SU-DHL-6 (cell line): ENCODE measurements around the gene CLNK.

ENCODE experiments used
- H2AFZ ChIP-seq: fragments of 200-600 bp; sonication (generic); 2 replicates; pipeline ENCODE4 v1.6.1; 2014; ENCODE audit warnings: low read depth, mild to moderate bottlenecking, moderate library complexity, mixed read lengths, antibody characterized with exemption, low read length; ENCODE audit not compliant: severe bottlenecking
- H3F3A ChIP-seq: fragments of 200-600 bp; shearing (Covaris generic); 2 replicates; pipeline ENCODE4 v1.6.0; 2016; ENCODE audit warnings: antibody characterized with exemption, mild to moderate bottlenecking; ENCODE audit not compliant: insufficient read depth
- H3K27ac ChIP-seq: fragments of 200-600 bp; sonication (generic); 2 replicates; pipeline ENCODE4 v1.5.1; 2016; ENCODE audit warnings: low read depth, mild to moderate bottlenecking, low read length, moderate library complexity, mixed read lengths
- H3K27me3 ChIP-seq: fragments of 200-600 bp; sonication (generic), shearing (Covaris generic); 2 replicates; pipeline ENCODE4 v1.6.0; 2014; ENCODE audit warnings: mild to moderate bottlenecking, low read length
- H3K36me3 ChIP-seq: fragments of 200-600 bp; sonication (generic); 2 replicates; pipeline ENCODE4 v1.6.1; 2014; ENCODE audit warnings: mild to moderate bottlenecking, low read length, mixed read lengths
- H3K4me2 ChIP-seq: fragments of 300-600, 200-600 bp; shearing (Covaris generic), sonication (generic); 2 replicates; pipeline ENCODE4 v1.6.0; 2014; ENCODE audit warnings: low read length, low read depth, mild to moderate bottlenecking; ENCODE audit not compliant: poor library complexity, severe bottlenecking
- H3K4me3 ChIP-seq: fragments of 200-600 bp; sonication (generic); 2 replicates; pipeline ENCODE4 v1.5.1; 2014; ENCODE audit warnings: antibody characterized with exemption, low read length, mild to moderate bottlenecking, mixed read lengths; ENCODE audit not compliant: insufficient read depth, poor library complexity, severe bottlenecking
- H3K79me2 ChIP-seq: fragments of 200-600 bp; sonication (generic); 2 replicates; pipeline ENCODE4 v1.6.1; 2014; ENCODE audit warnings: mild to moderate bottlenecking, low read length, moderate library complexity; ENCODE audit not compliant: insufficient read depth
- H3K9ac ChIP-seq: fragments of 200-600 bp; sonication (generic); 2 replicates; pipeline ENCODE4 v1.7.0; 2014; ENCODE audit warnings: mild to moderate bottlenecking, low read length
- H3K9me2 ChIP-seq: fragments of 200-600 bp; sonication (generic); replicated peaks from 2 replicates; pipeline ENCODE4 v1.6.1; 2014; ENCODE audit warnings: low read length; ENCODE audit not compliant: insufficient read depth
- H3K9me3 ChIP-seq: fragments of 200-600 bp; sonication (generic); 2 replicates; pipeline ENCODE4 v1.6.1; 2014; ENCODE audit warnings: low read length, mixed read lengths; ENCODE audit not compliant: insufficient read depth
- H4K20me1 ChIP-seq: fragments of 200-600 bp; sonication (generic); 2 replicates; pipeline ENCODE4 v1.6.1; 2014; ENCODE audit warnings: low read depth, mild to moderate bottlenecking, antibody characterized with exemption, low read length, moderate library complexity, mixed read lengths
- CTCF ChIP-seq: fragments of 200-600 bp; sonication (generic); IDR thresholded peaks from one replicate; pipeline ENCODE4 v1.5.1; 2017; ENCODE audit warnings: antibody characterized with exemption, mild to moderate bottlenecking, low read length, moderate library complexity; ENCODE audit not compliant: insufficient read depth, poor library complexity, severe bottlenecking
- EZH2phosphoT487 ChIP-seq: fragments of 200-600 bp; sonication (generic), shearing (Covaris generic); conservative IDR thresholded peaks from 2 replicates; pipeline ENCODE4 v1.6.1; 2018; ENCODE audit warnings: mild to moderate bottlenecking, antibody characterized with exemption, low read length, moderate library complexity, mixed read lengths

CLNK gene

DNA sequence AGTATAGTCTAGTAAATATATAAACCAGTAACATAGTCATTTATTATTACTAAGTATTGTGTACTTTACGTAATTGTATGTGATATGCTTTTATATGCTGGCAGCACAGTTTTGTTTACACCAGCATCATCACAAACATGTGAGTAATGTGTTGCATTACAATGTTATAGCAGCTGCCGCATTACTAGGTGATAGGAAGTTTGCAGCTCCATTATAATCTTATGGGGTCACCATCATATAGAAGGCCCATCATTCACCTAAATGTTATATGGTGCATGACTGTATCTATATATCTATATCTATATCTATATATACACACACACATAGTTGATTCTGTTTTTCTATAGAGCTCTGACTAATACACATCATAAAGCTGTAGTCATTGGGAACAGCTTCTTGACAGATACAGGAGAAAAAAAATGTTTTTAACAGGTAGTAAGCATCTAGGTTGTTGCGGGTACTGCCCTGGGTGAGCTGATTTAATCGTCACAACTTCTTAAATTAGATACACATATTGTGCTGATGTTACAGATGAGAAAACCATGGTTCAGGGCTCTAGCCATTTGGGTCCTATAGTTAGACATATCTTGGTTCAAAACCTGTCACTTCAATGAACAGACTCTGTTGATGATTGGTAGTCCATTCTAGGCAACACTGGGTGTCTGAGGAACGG, 77.9 kb downstream of the CLNK start:
- H2AFZ ChIP-seq = no peak overlapping the region
- TF ChIP-seq EZH2phosphoT487 = no peak
- no peak for TF ChIP-seq CTCF
- no peaks in the 10 kb centered on the region for H3K9me2 ChIP-seq
- no peak overlapping the region for H3K4me3 ChIP-seq
- no peak overlapping the region for H3K27ac ChIP-seq
- no peaks in the 10 kb centered on the region for H3K9me3 ChIP-seq
- H4K20me1 ChIP-seq = no peaks in the 10 kb centered on the region
- H3K36me3 ChIP-seq = no peaks in the 10 kb centered on the region
- no peak overlapping the region for H3K9ac ChIP-seq
- no peak overlapping the region for H3K4me2 ChIP-seq
- H3K79me2 ChIP-seq = no peaks in the 10 kb centered on the region
- H3F3A ChIP-seq = no peaks in the 10 kb centered on the region
- no peaks in the 10 kb centered on the region for H3K27me3 ChIP-seq

GRCh38 chr4:10605746-10606482, 78.7 kb downstream of the CLNK start:
- no peaks in the 10 kb centered on the region for H4K20me1 ChIP-seq
- no peaks in the 10 kb centered on the region for H3K79me2 ChIP-seq
- no peak overlapping the region for H3K4me2 ChIP-seq
- H3K4me3 ChIP-seq = no peak overlapping the region
- H3K36me3 ChIP-seq = no peaks in the 10 kb centered on the region
- H3K9me3 ChIP-seq = no peaks in the 10 kb centered on the region
- no peaks in the 10 kb centered on the region for H3K27me3 ChIP-seq
- H3F3A ChIP-seq = no peaks in the 10 kb centered on the region
- H3K9me2 ChIP-seq = no peaks in the 10 kb centered on the region
- no peak overlapping the region for H2AFZ ChIP-seq
- no peak overlapping the region for H3K9ac ChIP-seq
- no peak for TF ChIP-seq EZH2phosphoT487
- no peak for TF ChIP-seq CTCF
- H3K27ac ChIP-seq = no peak overlapping the region

GRCh38 chr4:10605031-10605430, 79.5 kb downstream of the CLNK start:
- Histone ChIP-seq H3K27ac (no peak overlapping the region), H3K9me2 (no peaks in the 10 kb centered on the region), H3K9ac (no peak overlapping the region), H3K9me3 (no peaks in the 10 kb centered on the region), H3K4me2 (no peak overlapping the region), H3K79me2 (no peaks in the 10 kb centered on the region), H3K27me3 (no peaks in the 10 kb centered on the region), H2AFZ (no peak overlapping the region), H3K4me3 (no peak overlapping the region), H3K36me3 (no peaks in the 10 kb centered on the region), H3F3A (no peaks in the 10 kb centered on the region), H4K20me1 (no peaks in the 10 kb centered on the region)
- TF ChIP-seq CTCF (no peak), EZH2phosphoT487 (no peak)
